22Rv1 (cell line): ENCODE results near the gene RNLS.
"Not testable (repeated sequence)": the region's sequence is repeated elsewhere in the genome, so short reads cannot be mapped to it uniquely, and the experiment has no call there.

Experiments
- H3K27ac ChIP-seq: fragments of 450-650 bp; 2 replicates; pipeline ENCODE4 v1.5.1; 2017
- CTCF ChIP-seq: fragments of 450-650 bp; IDR thresholded peaks from 2 replicates; pipeline ENCODE4 v1.5.1; 2017; ENCODE audit warnings: mild to moderate bottlenecking
- ZFX ChIP-seq: fragments of 450-650 bp; IDR thresholded peaks from 2 replicates; pipeline ENCODE4 v1.6.1; 2017; ENCODE audit warnings: antibody characterized with exemption, borderline replicate concordance

Gene RNLS

GRCh38 chr10:88317099-88317498 lies 266.0 kb downstream of the RNLS start:
- no peak overlapping the region for H3K27ac ChIP-seq
- no peak for TF ChIP-seq ZFX

DNA sequence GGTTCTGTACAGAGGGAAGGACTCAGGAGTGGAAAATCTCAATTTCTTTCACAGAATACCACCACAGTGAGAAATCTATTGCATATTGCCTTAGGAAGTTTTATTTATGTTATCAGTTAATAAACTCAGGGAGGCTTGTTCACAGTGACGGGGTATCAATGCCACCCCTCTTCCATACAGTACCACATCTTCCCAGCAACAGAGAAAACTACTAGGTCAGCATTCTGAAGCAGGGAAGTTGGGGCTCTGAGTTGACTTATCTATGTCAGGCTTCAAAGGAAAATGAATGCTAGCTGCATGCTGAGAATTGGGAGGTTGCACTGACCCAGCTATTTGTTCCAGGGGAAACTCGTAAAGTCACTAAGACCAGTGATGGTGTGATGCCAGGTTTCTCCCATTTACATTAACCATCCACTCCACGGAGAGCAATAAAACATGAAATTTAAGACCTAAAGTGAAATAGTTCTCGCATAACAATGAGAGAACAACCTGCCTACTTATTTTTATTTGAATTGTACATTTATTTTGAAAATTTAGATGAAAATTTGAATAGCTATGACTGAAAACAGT lies 266.7 kb downstream of the RNLS start:
- H3K27ac ChIP-seq = no peak overlapping the region
- no peak for TF ChIP-seq CTCF
- TF ChIP-seq ZFX = no peak

DNA sequence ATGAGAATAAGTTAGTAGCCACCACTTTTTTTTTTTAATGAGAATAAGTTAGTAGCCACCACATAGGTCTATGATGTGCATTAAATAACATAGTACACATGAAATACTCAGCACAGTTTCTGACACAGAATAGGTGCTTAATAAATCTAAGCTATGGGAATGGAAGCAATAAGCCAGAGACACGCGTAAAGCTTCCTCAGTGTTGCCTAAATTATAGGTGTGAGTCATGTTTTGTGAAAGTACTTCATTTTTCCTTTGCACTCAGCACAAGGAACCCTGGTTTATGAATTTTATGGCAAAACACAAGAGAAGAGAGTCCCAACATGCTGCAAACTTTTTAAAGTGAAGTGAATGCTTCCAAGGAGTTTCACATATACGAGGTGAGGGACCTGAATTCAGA lies 267.4 kb downstream of the RNLS start:
- TF ChIP-seq ZFX = no peak
- no peak for TF ChIP-seq CTCF
- H3K27ac ChIP-seq = no peak overlapping the region

DNA sequence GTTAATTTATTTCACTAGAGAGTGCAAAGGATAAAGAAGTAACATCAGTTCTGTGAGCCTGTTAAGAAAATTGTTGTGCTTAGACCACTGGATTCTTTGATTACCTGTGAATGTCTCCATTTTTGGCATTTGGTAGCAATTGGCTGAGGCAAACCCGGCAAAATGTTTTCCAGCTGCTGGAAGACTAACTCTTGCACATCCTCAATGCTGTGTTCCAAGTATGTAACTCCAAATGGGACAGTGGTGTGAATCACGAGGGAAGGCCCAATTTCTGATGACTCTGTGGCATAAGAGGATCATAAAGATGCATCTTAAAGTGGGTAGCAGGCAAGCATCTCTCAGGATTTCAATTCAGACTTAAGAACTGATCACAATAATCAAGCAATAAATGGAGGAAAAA lies 268.8 kb downstream of the RNLS start:
- no peak for TF ChIP-seq ZFX
- TF ChIP-seq CTCF = no peak
- H3K27ac ChIP-seq = no peak overlapping the region

GRCh38 chr10:88313878-88314277 lies 269.2 kb downstream of the RNLS start:
- H3K27ac ChIP-seq = no peak overlapping the region
- TF ChIP-seq ZFX (no peak), CTCF (no peak)

DNA sequence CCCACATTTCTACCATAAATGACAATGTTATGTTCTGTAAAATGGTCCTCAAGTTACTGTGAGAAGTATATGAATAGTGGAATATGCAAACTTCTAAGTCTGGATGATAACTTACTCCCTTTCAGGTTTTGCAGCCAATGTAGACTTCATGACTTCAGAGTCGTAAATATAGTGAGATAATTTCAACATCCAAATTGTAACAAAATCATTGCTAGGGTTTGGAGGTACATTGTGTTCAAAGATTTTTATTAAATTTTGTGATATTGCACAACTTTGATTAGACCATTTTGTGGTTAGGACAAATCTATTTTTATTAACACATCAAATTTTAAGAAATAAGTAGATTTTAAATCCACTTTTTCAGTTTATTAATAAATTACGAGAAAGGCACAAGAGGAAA lies 270.3 kb downstream of the RNLS start:
- TF ChIP-seq CTCF = no peak
- TF ChIP-seq ZFX = no peak
- no peak overlapping the region for H3K27ac ChIP-seq

DNA sequence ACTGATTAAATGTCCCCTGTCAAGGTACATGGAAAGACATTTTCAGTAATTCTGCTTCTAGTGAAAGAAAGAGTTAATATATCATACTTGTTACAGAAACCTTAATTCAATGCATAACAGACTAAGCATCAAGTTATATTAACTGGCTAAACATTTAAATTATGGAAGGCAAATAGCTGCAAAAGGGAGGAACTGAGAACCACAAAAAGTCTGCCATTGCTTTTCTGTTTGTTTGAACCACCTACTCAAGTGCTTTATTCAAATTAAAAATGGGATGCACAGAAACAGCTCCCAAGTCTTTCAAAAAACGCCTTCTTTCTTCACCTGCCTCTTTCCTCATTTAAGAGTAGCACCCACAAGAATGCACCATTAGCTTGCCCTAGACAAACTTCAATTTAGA lies 271.9 kb downstream of the RNLS start:
- no peak for TF ChIP-seq ZFX
- H3K27ac ChIP-seq = no peak overlapping the region

DNA sequence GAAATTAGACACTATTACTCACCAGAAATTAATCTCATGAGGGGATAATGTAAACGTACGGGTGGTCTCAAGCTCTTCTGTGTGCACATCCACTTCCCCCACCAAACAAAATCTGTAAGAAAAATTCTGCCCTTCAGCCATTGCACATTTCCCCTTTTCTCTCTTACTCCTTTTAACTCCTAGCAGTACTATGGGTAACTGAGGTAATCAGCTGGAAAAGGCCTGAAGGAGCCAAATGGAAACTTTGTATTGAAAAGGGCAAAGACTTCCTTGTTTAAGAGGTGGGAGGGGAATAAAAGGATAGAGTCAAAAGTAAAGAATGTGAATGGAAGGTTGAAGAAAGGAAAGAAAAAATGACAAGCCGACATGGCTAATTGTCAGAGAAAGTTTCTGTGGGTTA lies 273.8 kb downstream of the RNLS start:
- no peak overlapping the region for H3K27ac ChIP-seq
- TF ChIP-seq ZFX (no peak), CTCF (no peak)

DNA sequence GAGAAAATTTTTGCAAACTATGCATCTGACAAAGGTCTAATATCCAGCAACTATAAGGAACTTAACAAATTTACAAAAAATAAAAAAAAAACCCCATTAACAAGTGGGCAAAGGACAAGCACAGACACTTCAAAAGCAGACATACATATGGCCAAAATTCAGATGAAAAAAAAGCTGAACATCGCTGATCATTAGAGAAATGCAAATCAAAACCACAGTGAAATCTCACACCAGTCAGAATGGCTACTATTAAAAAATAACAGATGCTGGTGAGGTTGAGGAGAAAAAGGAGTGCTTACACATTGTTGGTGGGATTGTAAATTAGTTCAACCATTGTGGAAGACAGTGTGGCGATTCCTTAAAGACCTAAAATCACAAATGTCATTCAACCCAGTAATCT lies 274.8 kb downstream of the RNLS start:
- H3K27ac ChIP-seq = not testable (repeated sequence)
